PC-3 (cell line): ENCODE data around the gene GRIN2A. TPM values are rescaled to one million over a fixed set of nuclear protein-coding genes. Genes with fewer than 3 reads are reported as not detected.

Experiments
- ATAC-seq: fragments of 200-7000 bp; cut with Tn5 transposase; 2 replicates; pipeline ENCODE4 v1.9.1; 2020; ENCODE audit warnings: mild to moderate bottlenecking, moderate library complexity
- BruUV-seq: library from RNA; stranded (reverse); fragments of 400-500 nt; replicated peaks from 2 replicates; lab custom pipeline; 2021; lab: Mats Ljungman, UMichigan
- CTCF ChIA-PET: fragments of 300-600 bp; sonication (Branson Sonifier 250); formaldehyde crosslinking; loops from one replicate; lab custom pipeline; 2022; ENCODE audit warnings: antibody characterized with exemption; lab: Charles Lee
- POLR2A ChIA-PET: fragments of 300-600 bp; sonication (Branson Sonifier 250); formaldehyde crosslinking; loops from one replicate; lab custom pipeline; 2022; ENCODE audit warnings: antibody characterized with exemption; ENCODE audit not compliant: unreplicated experiment; lab: Charles Lee
- DNase-seq: peaks from one replicate; pipeline ENCODE4 v3.0.0-alpha.2; 2015
- H2AFZ ChIP-seq: fragments of 300-600 bp; sonication (generic); 2 replicates; pipeline ENCODE4 v1.6.0; 2016; ENCODE audit warnings: antibody characterized with exemption, low read length
- H3F3A ChIP-seq: fragments of 300-600 bp; sonication (generic); one replicate; pipeline ENCODE4 v1.6.0; 2017; ENCODE audit warnings: antibody characterized with exemption, low read length, control low read depth, mild to moderate bottlenecking; ENCODE audit not compliant: unreplicated experiment
- H3K27ac ChIP-seq: fragments of 300-600 bp; sonication (generic); 2 replicates; pipeline ENCODE4 v1.5.1; 2016; ENCODE audit warnings: mild to moderate bottlenecking, low read length
- H3K27me3 ChIP-seq: fragments of 300-600 bp; sonication (generic); 2 replicates; pipeline ENCODE4 v1.6.1; 2016; ENCODE audit warnings: low read length, mixed read lengths
- H3K36me3 ChIP-seq: fragments of 300-600 bp; sonication (generic); 2 replicates; pipeline ENCODE4 v1.6.1; 2016; ENCODE audit warnings: low read depth, mixed run types, low read length, mixed read lengths
- H3K4me1 ChIP-seq: fragments of 300-600 bp; sonication (generic); 2 replicates; pipeline ENCODE4 v1.5.1; 2016; ENCODE audit warnings: low read length; ENCODE audit not compliant: insufficient read depth
- H3K4me2 ChIP-seq: fragments of 300-600 bp; sonication (generic); 2 replicates; pipeline ENCODE4 v1.6.0; 2016; ENCODE audit warnings: low read length
- H3K4me3 ChIP-seq: fragments of 300-600 bp; sonication (generic); 2 replicates; pipeline ENCODE4 v1.5.1; 2016; ENCODE audit warnings: mild to moderate bottlenecking, low read length, mixed read lengths
- H3K79me2 ChIP-seq: fragments of 300-600 bp; sonication (generic); 2 replicates; pipeline ENCODE4 v1.6.1; 2017; ENCODE audit warnings: low read length, mixed read lengths
- H3K9ac ChIP-seq: fragments of 300-600 bp; sonication (generic); 2 replicates; pipeline ENCODE4 v1.6.0; 2016; ENCODE audit warnings: mild to moderate bottlenecking, low read length
- H3K9me2 ChIP-seq: fragments of 300-600 bp; sonication (generic); replicated peaks from 2 replicates; pipeline ENCODE4 v1.6.1; 2016; ENCODE audit warnings: mixed run types, low read length, mixed read lengths
- H3K9me3 ChIP-seq: fragments of 300-600 bp; sonication (generic); 2 replicates; pipeline ENCODE4 v1.6.1; 2016; ENCODE audit warnings: low read length, mixed read lengths
- H4K20me1 ChIP-seq: fragments of 300-600 bp; sonication (generic); 2 replicates; pipeline ENCODE4 v1.6.1; 2016; ENCODE audit warnings: low read length, mixed read lengths
- CTCF ChIP-seq: fragments of 300-600 bp; sonication (generic); conservative IDR thresholded peaks from 2 replicates; pipeline ENCODE4 v1.5.1; 2017; ENCODE audit warnings: antibody characterized with exemption, low read depth, mild to moderate bottlenecking, low read length
- EZH2 ChIP-seq: fragments of 300-600 bp; sonication (generic); IDR thresholded peaks from one replicate; pipeline ENCODE4 v1.6.1; 2017; ENCODE audit warnings: antibody characterized with exemption, mild to moderate bottlenecking, low read length; ENCODE audit not compliant: unreplicated experiment
- EZH2phosphoT487 ChIP-seq: fragments of 300-600 bp; sonication (generic); IDR thresholded peaks from 2 replicates; pipeline ENCODE4 v1.6.1; 2018; ENCODE audit warnings: mild to moderate bottlenecking, antibody characterized with exemption, low read length, borderline replicate concordance
- intact Hi-C: fragments of 100-400 bp; cut with micrococcal nuclease; formaldehyde crosslinking; loops from 2 replicates; pipeline ENCODE4 v1.9.0; 2023
- total RNA-seq: library from RNA; depleted of rRNA; stranded (reverse); fragments of >200 nt; gene quantifications from 2 replicates; pipeline ENCODE4 v1.2.3, GENCODE V29; 2014

Gene GRIN2A
- total RNA-seq, 1 experiment from 2014 or later, result 0.04 TPM

DNA sequence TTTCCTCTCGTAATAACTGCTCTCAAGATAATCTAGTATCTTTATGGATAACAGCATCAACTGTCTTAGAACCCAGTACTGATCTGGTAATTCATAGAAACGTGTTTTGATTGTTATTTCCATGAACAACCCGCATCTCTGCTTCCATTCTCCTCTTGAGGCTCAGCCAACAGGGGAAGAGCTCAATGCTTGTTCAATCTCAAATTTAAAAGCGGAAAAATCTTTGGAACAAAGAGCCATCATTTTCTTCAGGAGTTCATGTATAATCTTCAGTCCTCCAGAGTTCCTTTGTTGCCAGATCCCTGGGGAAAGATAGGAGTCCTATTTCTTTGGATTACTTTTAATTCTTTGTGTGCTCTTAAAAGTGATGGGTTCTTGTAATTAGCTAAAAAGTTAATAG lies 319.9 kb downstream of the GRIN2A start:
- no peak for TF ChIP-seq EZH2
- H4K20me1 ChIP-seq, result no peaks in the 10 kb centered on the region
- H3K27ac ChIP-seq, result no peak overlapping the region
- intact Hi-C loops, result no loop called here
- BruUV-seq, result no TSS peak
- H3K9ac ChIP-seq, result no peak overlapping the region
- no peaks in the 10 kb centered on the region for H3K4me1 ChIP-seq
- H3K4me2 ChIP-seq, result no peak overlapping the region
- peaks cover 19% of the 10 kb centered on the region; the same call in 1 of the 2 replicates for H3K27me3 ChIP-seq
- no peaks in the 10 kb centered on the region for H3F3A ChIP-seq
- no peak for DNase-seq
- ChIA-PET POLR2A (no interaction called here), CTCF (no interaction called here)
- no peaks in the 10 kb centered on the region for H3K9me3 ChIP-seq
- no peaks in the 10 kb centered on the region for H3K9me2 ChIP-seq
- H3K79me2 ChIP-seq, result no peaks in the 10 kb centered on the region
- H2AFZ ChIP-seq, result no peak overlapping the region
- no peaks in the 10 kb centered on the region for H3K36me3 ChIP-seq
- no peak overlapping the region for H3K4me3 ChIP-seq
- no peak for ATAC-seq

- H3K4me2 ChIP-seq, result no peak overlapping the region
- DNase-seq (no peak), ATAC-seq (no peak)
- H3K36me3 ChIP-seq, result no peaks in the 10 kb centered on the region
- CTCF ChIA-PET, result no interaction called here
- no peak overlapping the region for H3K9ac ChIP-seq
- no peaks in the 10 kb centered on the region for H3F3A ChIP-seq
- POLR2A ChIA-PET, result no interaction called here
- H3K4me1 ChIP-seq, result no peaks in the 10 kb centered on the region
- H3K27ac ChIP-seq, result no peak overlapping the region
- no peaks in the 10 kb centered on the region for H3K9me3 ChIP-seq
- peaks cover 19% of the 10 kb centered on the region; the same call in 1 of the 2 replicates for H3K27me3 ChIP-seq
- H3K4me3 ChIP-seq, result no peak overlapping the region
- no peak for TF ChIP-seq EZH2phosphoT487
- no peak for TF ChIP-seq CTCF
- TF ChIP-seq EZH2, result no peak
- no peaks in the 10 kb centered on the region for H3K9me2 ChIP-seq
- intact Hi-C loops, result no loop called here
- no peaks in the 10 kb centered on the region for H4K20me1 ChIP-seq
- no TSS peak for BruUV-seq
- H2AFZ ChIP-seq, result no peak overlapping the region
- no peaks in the 10 kb centered on the region for H3K79me2 ChIP-seq
These were observed 321.4 kb downstream of the GRIN2A start for GRCh38 chr16:9860876-9861275.

GRCh38 chr16:9859701-9860327 lies 322.4 kb downstream of the GRIN2A start:
- Histone ChIP-seq H3K9me2 (no peaks in the 10 kb centered on the region), H3K4me1 (no peaks in the 10 kb centered on the region), H3K9me3 (no peaks in the 10 kb centered on the region), H4K20me1 (no peaks in the 10 kb centered on the region), H3K4me3 (no peak overlapping the region), H3K79me2 (no peaks in the 10 kb centered on the region), H3K9ac (no peak overlapping the region), H3K4me2 (no peak overlapping the region), H3F3A (no peaks in the 10 kb centered on the region), H3K36me3 (no peaks in the 10 kb centered on the region), H3K27ac (no peak overlapping the region), H2AFZ (no peak overlapping the region), H3K27me3 (peaks cover 19% of the 10 kb centered on the region; the same call in 1 of the 2 replicates)
- no peak for ATAC-seq
- CTCF ChIA-PET, result no interaction called here
- POLR2A ChIA-PET, result no interaction called here
- intact Hi-C loops, result no loop called here
- no peak for DNase-seq
- BruUV-seq, result no TSS peak
- no peak for TF ChIP-seq EZH2
